SW 1271 (cell line): ENCODE results near the gene EVX2.
A peak's percentile ranks its signal among the peaks of the same experiment; 100 is the strongest.

Source experiments
- DNase-seq, 2 experiments: peaks; one replicate each; lab custom pipeline; 2025; lab: John Stamatoyannopoulos, UW

The EVX2 gene

DNA sequence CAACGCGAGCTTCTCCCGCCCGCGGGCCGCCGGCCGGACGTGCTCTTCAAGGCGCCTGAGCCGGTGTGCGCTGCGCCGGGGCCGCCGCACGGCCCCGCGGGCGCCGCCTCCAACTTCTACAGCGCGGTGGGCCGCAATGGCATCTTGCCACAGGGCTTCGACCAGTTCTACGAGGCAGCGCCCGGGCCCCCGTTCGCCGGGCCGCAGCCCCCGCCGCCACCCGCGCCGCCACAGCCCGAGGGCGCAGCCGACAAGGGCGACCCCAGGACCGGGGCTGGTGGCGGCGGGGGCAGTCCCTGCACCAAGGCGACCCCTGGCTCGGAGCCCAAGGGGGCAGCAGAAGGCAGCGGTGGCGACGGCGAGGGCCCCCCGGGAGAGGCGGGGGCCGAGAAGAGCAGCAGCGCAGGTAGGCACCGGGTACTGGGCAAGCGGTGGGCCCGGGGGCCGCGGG lies 24.0 kb upstream of the EVX2 start:
- no peak for DNase-seq

GRCh38 chr2:176106581-176107539 lies 23.1 kb upstream of the EVX2 start, which contains the start of gene HOXD11:
Gene HOXD11 (plus strand): TSS chr2:176107280. CDS start chr2:176107356, 76 bp downstream.
- DNase-seq, result no peak

DNA sequence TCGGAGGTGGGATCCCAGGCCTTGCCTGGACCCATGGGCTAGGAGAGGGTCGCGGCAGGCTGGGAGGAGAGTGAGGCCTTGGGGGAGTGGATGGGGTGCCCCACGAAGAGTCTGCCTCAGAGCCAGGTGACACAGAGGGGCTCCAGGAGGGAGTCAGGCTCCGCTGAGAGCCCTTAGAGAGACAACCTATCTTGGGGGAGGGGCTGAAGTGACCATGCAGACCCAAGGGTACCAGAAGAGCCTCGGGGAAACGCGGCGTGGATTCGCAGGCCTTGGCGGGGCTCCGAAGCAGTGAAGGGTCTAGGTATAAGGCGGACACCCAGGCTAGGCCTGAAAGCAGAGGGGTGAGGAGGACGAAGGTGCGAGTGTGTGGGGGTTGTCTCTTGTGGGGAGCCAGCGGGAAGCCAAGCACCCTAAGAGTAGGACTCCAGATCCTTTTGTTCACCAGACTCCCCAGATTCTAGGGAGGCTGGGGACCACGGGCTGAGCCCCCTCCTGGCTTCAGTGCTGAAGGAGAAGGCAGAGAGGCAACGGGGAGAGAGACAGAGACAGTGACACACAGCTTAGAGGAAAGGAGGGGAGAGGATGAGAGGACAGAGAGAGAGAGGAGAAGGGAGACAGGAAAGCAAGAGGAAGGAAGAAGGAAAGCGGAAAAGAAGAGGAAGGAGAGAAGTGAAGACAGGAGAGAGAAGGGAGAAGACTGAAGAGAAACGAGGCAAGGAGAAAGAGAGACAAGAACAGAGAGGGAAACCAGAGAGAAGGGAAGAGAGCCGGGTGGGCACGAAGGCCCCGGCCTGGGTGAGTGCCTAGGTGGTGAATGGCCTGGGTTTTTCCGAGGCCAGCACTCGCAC lies 22.2 kb upstream of the EVX2 start:
- no peak for DNase-seq

- DNase-seq, result no peak
These were observed 21.4 kb upstream of the EVX2 start for GRCh38 chr2:176105078-176105729.

DNA sequence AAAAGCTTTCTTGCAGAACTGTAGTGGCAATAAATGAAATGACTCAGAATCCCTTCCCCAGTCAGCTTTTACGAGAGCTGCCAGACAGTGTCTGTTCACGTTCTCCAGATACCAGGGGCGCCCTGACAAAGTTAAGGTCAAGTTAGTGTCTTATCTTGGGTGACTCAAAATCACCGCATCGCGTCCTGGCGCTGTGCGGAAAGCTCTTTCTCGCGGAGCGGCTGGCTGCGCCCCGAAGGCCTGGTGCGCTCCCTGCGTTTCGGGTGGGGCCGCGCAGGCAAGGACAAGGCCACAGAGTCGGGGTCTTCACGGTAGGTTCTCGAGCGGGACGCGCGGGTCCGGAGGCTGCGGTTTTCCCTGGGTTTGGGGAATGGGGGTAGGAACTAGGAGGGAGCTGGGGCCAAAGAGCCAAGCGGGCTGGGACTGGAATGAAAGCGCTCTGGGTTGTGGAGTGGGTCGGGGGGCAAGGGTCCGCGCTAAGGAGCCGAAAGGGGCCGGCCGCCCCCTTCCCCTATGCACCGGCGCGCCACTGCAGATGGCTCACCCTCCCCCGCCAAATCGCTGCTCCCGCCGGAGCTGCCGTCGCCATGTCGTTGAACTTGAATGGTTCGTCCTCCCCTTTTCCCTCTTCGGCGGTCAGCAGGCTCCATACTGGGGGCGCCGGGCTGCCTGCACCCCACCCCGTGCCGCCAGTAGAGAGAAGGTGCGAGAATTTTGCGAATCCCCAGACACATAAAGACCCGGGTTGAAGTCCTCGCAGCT lies 20.7 kb upstream of the EVX2 start:
- DNase-seq, result no peak

DNA sequence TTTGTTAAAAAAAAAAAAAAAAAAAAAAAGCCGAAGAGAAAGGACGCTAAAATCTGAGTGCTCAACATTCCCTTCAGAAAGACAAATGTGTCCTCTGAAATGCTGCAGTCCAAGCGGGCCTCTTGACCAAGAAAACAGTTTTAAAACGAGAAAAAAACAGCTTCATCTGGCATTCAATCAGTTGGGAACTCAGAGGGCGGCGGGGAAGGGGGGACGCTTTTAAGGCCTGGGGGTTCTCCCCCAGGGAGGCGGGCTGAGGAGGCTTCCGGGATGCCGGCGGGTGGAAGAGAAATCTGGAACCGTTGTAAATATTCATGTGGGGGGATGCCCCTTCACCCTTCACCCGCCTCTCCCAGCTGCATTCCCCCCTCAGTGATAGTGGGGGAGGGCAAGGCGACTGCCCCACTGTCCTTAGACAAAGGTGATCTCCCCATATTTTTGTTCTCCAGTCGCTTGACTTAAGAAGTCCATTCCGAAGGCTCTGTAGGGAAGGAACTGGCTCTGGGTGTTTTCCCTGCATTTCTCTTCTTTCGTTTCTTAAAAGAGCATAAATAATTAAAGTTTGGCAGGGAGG lies 20.1 kb upstream of the EVX2 start:
- DNase-seq, result no peak

- DNase-seq, result no peak
These were observed 19.4 kb upstream of the EVX2 start for GRCh38 chr2:176103194-176103593.

DNA sequence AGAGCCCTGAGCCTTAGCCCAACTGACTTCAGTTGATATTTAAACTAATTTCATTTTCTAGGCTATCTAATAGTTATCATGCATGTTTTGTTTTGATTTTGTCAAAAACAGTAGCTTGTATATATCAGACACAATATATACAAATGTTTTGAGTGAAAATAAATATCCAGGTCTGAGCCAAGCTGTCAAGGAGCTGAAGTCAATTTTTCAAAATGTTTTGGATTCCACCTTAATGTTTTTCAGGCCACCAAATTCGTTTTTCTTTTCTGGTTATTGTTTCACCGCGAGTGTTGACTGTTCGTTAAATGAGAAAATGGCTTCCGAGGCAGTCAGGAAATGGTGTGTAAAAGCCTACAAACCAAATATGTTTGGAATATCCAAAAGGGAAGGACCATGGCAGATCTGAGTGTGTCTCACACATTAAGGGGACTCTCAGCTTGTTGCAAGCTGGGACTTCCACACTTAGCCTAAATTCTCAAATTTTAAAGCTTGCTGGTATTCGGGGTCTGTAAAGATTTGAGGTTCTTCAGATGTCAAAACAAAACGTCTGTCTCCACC lies 18.6 kb upstream of the EVX2 start:
- DNase-seq, result no peak

DNA sequence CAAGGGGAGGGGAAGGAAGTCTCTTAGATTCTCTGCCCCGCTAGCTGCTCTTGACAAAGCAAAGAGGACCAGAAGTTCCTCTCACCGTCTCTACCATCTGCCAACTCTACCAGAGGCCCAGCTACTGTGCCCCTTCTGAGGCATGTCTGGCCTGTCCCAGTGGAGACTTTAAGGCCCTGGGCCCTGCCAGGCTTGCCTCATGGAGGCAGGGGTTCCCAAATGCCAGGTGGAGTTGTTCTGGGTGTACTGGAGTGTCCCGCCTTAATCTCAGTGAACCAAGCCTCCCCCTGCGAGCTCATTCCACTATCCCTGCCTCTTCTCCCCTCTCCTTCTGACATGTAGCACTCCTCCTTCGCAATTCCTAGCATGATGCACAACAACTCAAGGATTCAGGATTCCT lies 18.1 kb upstream of the EVX2 start:
- no peak for DNase-seq

- no peak for DNase-seq
These were observed 17.6 kb upstream of the EVX2 start for GRCh38 chr2:176101216-176101830.

GRCh38 chr2:176100547-176101140 lies 16.9 kb upstream of the EVX2 start:
- DNase-seq, result no peak

GRCh38 chr2:176099728-176100546 lies 16.2 kb upstream of the EVX2 start, which contains the start of gene HOXD12:
Gene HOXD12 (plus strand): TSS chr2:176099795. CDS start chr2:176099802, 7 bp downstream.
- no peak for DNase-seq

- no peak for DNase-seq
These were observed 15.5 kb upstream of the EVX2 start for GRCh38 chr2:176099159-176099727.

- no peak for DNase-seq
These were observed 14.8 kb upstream of the EVX2 start for GRCh38 chr2:176098366-176099158.

- DNase-seq, result no peak
These were observed 14.1 kb upstream of the EVX2 start for GRCh38 chr2:176097820-176098365.

DNA sequence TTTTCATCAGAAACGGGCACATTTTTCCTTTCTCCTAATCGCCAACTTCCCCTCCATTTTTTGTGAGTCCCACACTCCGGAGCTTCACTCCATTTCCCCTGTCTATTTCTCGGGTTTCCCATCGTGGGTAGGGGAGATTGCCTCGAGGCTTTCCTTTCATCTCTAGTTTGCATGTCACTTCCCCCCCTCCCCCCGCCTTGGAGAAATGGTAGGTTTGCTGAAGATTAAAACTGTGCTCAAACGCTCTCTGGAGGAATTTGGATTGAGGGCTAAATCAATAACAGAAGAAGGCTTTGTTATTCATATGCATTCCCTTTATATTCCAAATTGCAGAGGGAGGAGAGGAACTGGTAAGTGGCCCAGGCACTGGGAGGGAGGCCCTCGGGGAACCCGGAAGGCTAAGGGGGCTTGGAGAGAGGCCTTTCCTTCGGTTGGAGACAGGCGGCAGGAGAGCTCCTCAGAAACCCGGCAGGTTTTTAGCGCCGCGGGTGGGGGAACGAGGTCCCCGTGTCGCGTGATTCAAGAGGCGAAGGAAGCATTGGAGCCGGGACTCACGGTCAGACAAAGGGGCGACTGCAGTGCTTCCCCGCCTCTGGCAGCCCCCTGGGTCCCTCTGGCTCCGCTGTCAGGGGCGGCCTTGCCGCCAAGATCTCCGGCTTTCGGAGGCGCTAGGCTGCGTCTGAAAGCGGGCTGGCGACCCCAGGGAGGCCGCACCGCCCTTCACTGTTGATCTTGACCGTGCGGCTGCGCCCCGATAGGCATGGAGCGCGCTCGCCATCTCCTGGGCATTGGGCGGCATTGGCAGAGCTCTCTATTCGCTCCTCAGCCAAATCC lies 13.4 kb upstream of the EVX2 start:
- DNase-seq, result peak in 1 of 2 experiments; percentile 63
